ENCODE results near the gene PPP6R2. TPM values are rescaled to one million over a fixed set of nuclear protein-coding genes. Genes with fewer than 3 reads are reported as not detected.

Gene PPP6R2
- total RNA-seq, 4 donors from 2014 or later = 65.7 to 103 (median 74.0) TPM

- Histone ChIP-seq H3K9me3 (no peaks in the 10 kb centered on the region), H3K4me1 (no peaks in the 10 kb centered on the region), H3K36me3 (peaks cover 79 to 91% of the 10 kb centered on the region in 2 donors), H3K27ac (no peak overlapping the region), H3K4me3 (replicated peaks in 1 of 3) (no peak overlapping the region), H3K27me3 (no peaks in the 10 kb centered on the region)
- WGBS, 2 donors = 92 to 95% methylated on average over 9 of the region's 9 CpGs
- TF ChIP-seq, protein P1, sequence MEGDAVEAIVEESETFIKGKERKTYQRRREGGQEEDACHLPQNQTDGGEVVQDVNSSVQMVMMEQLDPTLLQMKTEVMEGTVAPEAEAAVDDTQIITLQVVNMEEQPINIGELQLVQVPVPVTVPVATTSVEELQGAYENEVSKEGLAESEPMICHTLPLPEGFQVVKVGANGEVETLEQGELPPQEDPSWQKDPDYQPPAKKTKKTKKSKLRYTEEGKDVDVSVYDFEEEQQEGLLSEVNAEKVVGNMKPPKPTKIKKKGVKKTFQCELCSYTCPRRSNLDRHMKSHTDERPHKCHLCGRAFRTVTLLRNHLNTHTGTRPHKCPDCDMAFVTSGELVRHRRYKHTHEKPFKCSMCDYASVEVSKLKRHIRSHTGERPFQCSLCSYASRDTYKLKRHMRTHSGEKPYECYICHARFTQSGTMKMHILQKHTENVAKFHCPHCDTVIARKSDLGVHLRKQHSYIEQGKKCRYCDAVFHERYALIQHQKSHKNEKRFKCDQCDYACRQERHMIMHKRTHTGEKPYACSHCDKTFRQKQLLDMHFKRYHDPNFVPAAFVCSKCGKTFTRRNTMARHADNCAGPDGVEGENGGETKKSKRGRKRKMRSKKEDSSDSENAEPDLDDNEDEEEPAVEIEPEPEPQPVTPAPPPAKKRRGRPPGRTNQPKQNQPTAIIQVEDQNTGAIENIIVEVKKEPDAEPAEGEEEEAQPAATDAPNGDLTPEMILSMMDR (IDR thresholded peaks at IDR 0.05) = no peak
- no peak for TF ChIP-seq POLR2A (IDR thresholded peaks at IDR 0.05)
- DNase-seq = no peak
- intact Hi-C loops (cut with DNase I) = no loop called here
Observed at GRCh38 chr22:50419116-50419515, 76.0 kb downstream of the PPP6R2 start.

- Histone ChIP-seq H3K9me3 (no peaks in the 10 kb centered on the region), H3K27me3 (no peaks in the 10 kb centered on the region), H3K27ac (no peak overlapping the region), H3K4me1 (no peaks in the 10 kb centered on the region), H3K4me3 (replicated peaks in 1 of 3) (no peak overlapping the region), H3K36me3 (peaks cover 79 to 85% of the 10 kb centered on the region in 2 donors)
- DNase-seq = no peak
- intact Hi-C loops (cut with DNase I) = no loop called here
- TF ChIP-seq, protein P1 (IDR thresholded peaks at IDR 0.05) = no peak
- TF ChIP-seq POLR2A (IDR thresholded peaks at IDR 0.05) = no peak
- 90 to 91% methylated on average over 8 to 9 of the region's 10 CpGs for WGBS, 2 donors
Observed at GRCh38 chr22:50420015-50420414, 76.9 kb downstream of the PPP6R2 start.

GRCh38 chr22:50420581-50420980, 77.5 kb downstream of the PPP6R2 start:
- intact Hi-C loops (cut with DNase I) = no loop called here
- TF ChIP-seq POLR2A (IDR thresholded peaks at IDR 0.05) = no peak
- TF ChIP-seq, protein P1 (IDR thresholded peaks at IDR 0.05) = no peak
- WGBS, 2 donors = 92 to 93% methylated on average over 12 of the region's 12 CpGs
- H3K9me3 ChIP-seq = no peaks in the 10 kb centered on the region
- no peaks in the 10 kb centered on the region for H3K4me1 ChIP-seq
- no peak overlapping the region for H3K27ac ChIP-seq
- H3K36me3 ChIP-seq = peaks cover 76 to 79% of the 10 kb centered on the region in 2 donors
- H3K4me3 ChIP-seq (replicated peaks in 1 of 3) = no peak overlapping the region
- no peaks in the 10 kb centered on the region for H3K27me3 ChIP-seq
- no peak for DNase-seq

DNA sequence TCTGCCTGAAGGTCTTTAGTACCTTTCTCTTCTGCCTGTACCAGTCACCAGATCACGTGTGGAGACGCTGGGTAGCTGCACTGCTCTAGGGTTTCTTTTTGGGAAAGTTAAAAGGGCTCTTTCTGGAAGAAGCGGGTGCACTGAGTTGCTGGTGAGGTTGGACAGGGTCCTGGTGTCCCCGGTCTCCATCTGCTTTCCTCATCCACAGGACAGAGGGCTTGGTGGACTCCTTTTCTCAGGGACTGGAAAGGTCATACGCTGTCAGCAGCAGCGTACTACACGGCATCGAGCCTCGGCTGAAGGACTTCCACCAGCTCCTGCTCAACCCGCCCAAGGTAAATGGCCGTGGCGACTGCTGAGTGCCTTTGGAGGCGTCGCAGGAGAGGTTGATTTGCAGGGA, 78.9 kb downstream of the PPP6R2 start:
- no peaks in the 10 kb centered on the region for H3K9me3 ChIP-seq
- TF ChIP-seq, protein P1 (IDR thresholded peaks at IDR 0.05) = no peak
- H3K36me3 ChIP-seq = peaks cover 64 to 65% of the 10 kb centered on the region in 2 donors
- H3K4me3 ChIP-seq (replicated peaks in 1 of 3) = no peak overlapping the region
- H3K27ac ChIP-seq = no peak overlapping the region
- DNase-seq = no peak
- H3K4me1 ChIP-seq = no peaks in the 10 kb centered on the region
- 95 to 97% methylated on average over 14 of the region's 14 CpGs for WGBS, 2 donors
- H3K27me3 ChIP-seq = no peaks in the 10 kb centered on the region
- intact Hi-C loops (cut with DNase I) = no loop called here

DNA sequence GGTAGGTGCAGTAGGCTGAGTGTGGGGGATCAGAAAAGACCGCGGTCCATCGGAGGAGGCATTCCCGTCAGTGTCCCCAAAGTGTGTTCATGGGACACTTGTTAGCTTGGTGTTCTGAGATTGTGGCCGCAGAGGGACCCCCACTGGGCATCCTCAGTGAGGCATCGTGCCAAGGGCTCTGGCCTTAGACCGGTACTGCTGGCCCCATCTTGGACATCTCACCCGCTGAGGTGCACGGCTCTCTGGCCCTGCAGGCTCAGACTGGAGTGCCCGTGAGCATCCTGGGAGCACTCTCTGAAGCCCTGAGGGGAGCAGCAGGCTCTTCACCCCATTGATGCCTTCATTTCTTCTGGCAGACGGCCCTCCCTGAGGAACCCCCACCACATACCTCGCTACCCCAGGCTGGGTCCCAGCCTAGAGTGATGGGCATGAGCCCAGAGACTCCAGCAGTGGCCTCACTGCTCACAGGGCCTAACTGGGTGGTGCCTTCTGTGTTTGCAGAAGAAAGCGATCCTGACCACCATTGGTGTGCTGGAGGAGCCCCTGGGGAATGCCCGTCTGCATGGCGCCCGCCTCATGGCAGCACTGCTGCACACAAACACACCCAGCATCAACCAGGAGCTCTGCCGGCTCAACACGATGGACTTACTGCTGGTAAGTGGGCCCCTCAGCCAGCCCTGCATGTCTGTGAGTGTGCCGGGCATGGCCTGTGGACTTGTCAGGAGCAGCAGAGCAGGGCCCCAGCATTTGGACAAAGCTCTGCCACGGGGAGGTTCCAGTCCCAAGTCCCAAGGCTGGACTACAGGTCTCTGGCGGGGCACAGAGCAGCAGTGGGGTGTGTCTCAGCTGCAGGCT, 80.1 kb downstream of the PPP6R2 start:
- Histone ChIP-seq H3K27ac (no peak overlapping the region), H3K36me3 (peaks cover 53 to 56% of the 10 kb centered on the region in 2 donors), H3K9me3 (no peaks in the 10 kb centered on the region), H3K4me1 (no peaks in the 10 kb centered on the region), H3K27me3 (no peaks in the 10 kb centered on the region), H3K4me3 (replicated peaks in 1 of 3) (no peak overlapping the region)
- TF ChIP-seq, protein P1 (IDR thresholded peaks at IDR 0.05) = no peak
- no peak for TF ChIP-seq POLR2A (IDR thresholded peaks at IDR 0.05)
- 97 to 98% methylated on average over 9 to 20 of the region's 21 CpGs for WGBS, 2 donors
- intact Hi-C loops (cut with DNase I) = no loop called here
- DNase-seq = no peak

All from thyroid gland (tissue), 4 donors.